HAP-1 (cell line): ENCODE measurements around the gene GRB14.

Experiments used
- DNase-seq, 2 experiments: peaks; one replicate each; pipeline ENCODE4 v3.0.0-alpha.2; 2016 to 2020; ENCODE audit warnings: low spot score in 2 of 2
- H3K27me3 ChIP-seq: fragments of 250-450 bp; sonication (Bioruptor Pico); 2 replicates; pipeline ENCODE4 v1.5.1; 2020; ENCODE audit warnings: low read depth, mild to moderate bottlenecking, moderate library complexity
- H3K36me3 ChIP-seq: fragments of 250-450 bp; sonication (Bioruptor Pico); replicated peaks from 2 replicates; pipeline ENCODE4 v1.5.1; 2020; ENCODE audit warnings: mild to moderate bottlenecking
- H3K4me1 ChIP-seq: fragments of 250-450 bp; sonication (Bioruptor Pico); 2 replicates; pipeline ENCODE4 v1.5.1; 2020; ENCODE audit warnings: mild to moderate bottlenecking
- H3K4me3 ChIP-seq: fragments of 250-450 bp; sonication (Bioruptor Pico); 2 replicates; pipeline ENCODE4 v1.5.1; 2020; ENCODE audit warnings: mild to moderate bottlenecking, moderate library complexity
- H3K9me3 ChIP-seq: fragments of 250-450 bp; sonication (Bioruptor Pico); 2 replicates; pipeline ENCODE4 v1.5.1; 2020; ENCODE audit warnings: mild to moderate bottlenecking, moderate library complexity
- in situ Hi-C: fragments of 300-500 bp; cut with MboI; formaldehyde crosslinking; loops from 3 replicates; pipeline ENCODE4 v1.14.3; 2020; ENCODE audit warnings: low sequenced_read_pairs, inconsistent platforms, mixed read lengths

Gene GRB14

GRCh38 chr2:164620873-164621763, at the start of gene GRB14:
TSS of gene GRB14 (minus strand) at chr2:164621482. CDS start at chr2:164621309, 173 bp downstream.
- peak within 1 kb of the TSS; percentile 45 for H3K4me3 ChIP-seq
- H3K4me1 ChIP-seq = peaks cover 4% of the 10 kb centered on the region; the same call in 1 of the 2 replicates
- no peaks in the 10 kb centered on the region; the same call in 1 of the 2 replicates for H3K36me3 ChIP-seq
- peak; percentile 41 to 78 for DNase-seq
- no peaks in the 10 kb centered on the region for H3K9me3 ChIP-seq
- no peaks in the 10 kb centered on the region for H3K27me3 ChIP-seq
- in situ Hi-C loops = no loop called here

- Histone ChIP-seq H3K4me3 (no peak overlapping the region), H3K4me1 (no peaks in the 10 kb centered on the region)
- in situ Hi-C loops = no loop called here
Measured at GRCh38 chr2:164669291-164669690, 48.0 kb upstream of the GRB14 start.

DNA sequence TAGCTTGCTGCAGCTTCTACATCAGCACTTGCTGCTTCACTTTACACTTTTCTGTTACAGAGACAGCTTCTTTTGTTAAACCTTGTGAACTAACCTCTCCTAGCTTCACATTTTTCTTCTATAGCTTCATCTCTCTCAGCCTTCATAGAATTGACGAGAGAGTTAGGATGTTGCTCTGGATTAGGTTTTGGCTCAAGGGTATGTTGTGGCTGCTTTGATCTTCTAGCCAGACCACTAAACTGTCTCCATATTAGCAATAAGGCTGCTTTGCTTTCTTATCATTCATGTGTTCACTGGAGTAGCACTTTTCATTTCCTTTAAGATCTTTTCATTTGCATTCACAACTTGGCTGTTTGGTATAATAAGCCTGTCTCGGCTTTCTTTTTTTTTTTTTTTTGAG, 46.3 kb upstream of the GRB14 start:
- H3K4me3 ChIP-seq = no peak overlapping the region
- H3K27me3 ChIP-seq = no peaks in the 10 kb centered on the region
- no peaks in the 10 kb centered on the region for H3K4me1 ChIP-seq
- DNase-seq = no peak
- no peaks in the 10 kb centered on the region for H3K9me3 ChIP-seq
- in situ Hi-C loops = no loop called here
- no peaks in the 10 kb centered on the region; the same call in 1 of the 2 replicates for H3K36me3 ChIP-seq

More at GRCh38 chr2:164669291-164669690, 48.0 kb upstream of the GRB14 start:
- no peaks in the 10 kb centered on the region for H3K9me3 ChIP-seq
- DNase-seq = no peak
- H3K27me3 ChIP-seq = no peaks in the 10 kb centered on the region
- H3K36me3 ChIP-seq = no peaks in the 10 kb centered on the region

GRCh38 chr2:164664070-164664469, 42.8 kb upstream of the GRB14 start:
- H3K27me3 ChIP-seq = no peaks in the 10 kb centered on the region
- no peaks in the 10 kb centered on the region for H3K9me3 ChIP-seq
- in situ Hi-C loops = no loop called here
- no peak for DNase-seq
- peaks cover 10% of the 10 kb centered on the region for H3K4me1 ChIP-seq
- H3K36me3 ChIP-seq = no peaks in the 10 kb centered on the region; the same call in 1 of the 2 replicates
- no peak overlapping the region for H3K4me3 ChIP-seq

GRCh38 chr2:164662868-164663631, 41.8 kb upstream of the GRB14 start:
- in situ Hi-C loops = no loop called here
- Histone ChIP-seq H3K36me3 (no peaks in the 10 kb centered on the region; the same call in 1 of the 2 replicates), H3K4me1 (peaks cover 10% of the 10 kb centered on the region), H3K4me3 (no peak overlapping the region), H3K27me3 (no peaks in the 10 kb centered on the region), H3K9me3 (no peaks in the 10 kb centered on the region)
- DNase-seq = no peak

- in situ Hi-C loops = no loop called here
- peaks cover 10% of the 10 kb centered on the region for H3K4me1 ChIP-seq
- no peaks in the 10 kb centered on the region for H3K9me3 ChIP-seq
- DNase-seq = no peak
- no peak overlapping the region for H3K4me3 ChIP-seq
- H3K36me3 ChIP-seq = no peaks in the 10 kb centered on the region; the same call in 1 of the 2 replicates
- no peaks in the 10 kb centered on the region for H3K27me3 ChIP-seq
Measured at GRCh38 chr2:164662066-164662465, 40.8 kb upstream of the GRB14 start.

- in situ Hi-C loops = no loop called here
- H3K36me3 ChIP-seq = no peaks in the 10 kb centered on the region; the same call in 1 of the 2 replicates
- no peak for DNase-seq
Measured at GRCh38 chr2:164661349-164661748, 40.1 kb upstream of the GRB14 start.

GRCh38 chr2:164657129-164657528, 35.8 kb upstream of the GRB14 start:
- Histone ChIP-seq H3K36me3 (no peaks in the 10 kb centered on the region), H3K9me3 (no peaks in the 10 kb centered on the region), H3K4me1 (peaks cover 10% of the 10 kb centered on the region), H3K4me3 (no peak overlapping the region), H3K27me3 (no peaks in the 10 kb centered on the region)
- no peak for DNase-seq
- in situ Hi-C loops = no loop called here

More at GRCh38 chr2:164661349-164661748, 40.1 kb upstream of the GRB14 start:
- H3K4me1 ChIP-seq = peaks cover 10% of the 10 kb centered on the region
- no peak overlapping the region for H3K4me3 ChIP-seq
- H3K9me3 ChIP-seq = no peaks in the 10 kb centered on the region
- no peaks in the 10 kb centered on the region for H3K27me3 ChIP-seq

DNA sequence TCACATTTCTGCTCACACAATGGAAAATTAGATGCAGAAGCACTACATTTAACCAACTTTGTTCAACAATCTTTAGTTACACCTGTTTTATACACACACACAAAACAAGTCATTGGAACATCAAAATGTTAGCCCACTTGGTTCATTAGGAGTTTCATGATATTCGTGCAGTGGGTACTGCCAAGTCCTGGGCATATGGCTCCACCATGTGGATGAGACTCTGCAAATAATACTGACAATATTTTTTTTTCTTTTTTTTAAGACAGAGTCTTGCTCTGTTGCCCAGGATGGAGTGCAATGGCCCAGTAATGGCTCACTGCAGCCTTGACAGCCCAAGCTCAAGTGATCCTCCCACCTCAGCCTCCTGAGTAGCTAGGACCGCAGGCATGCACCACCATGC, 34.5 kb upstream of the GRB14 start:
- in situ Hi-C loops = no loop called here
- DNase-seq = no peak
- no peaks in the 10 kb centered on the region for H3K27me3 ChIP-seq
- H3K4me3 ChIP-seq = no peak overlapping the region
- no peaks in the 10 kb centered on the region for H3K36me3 ChIP-seq
- no peaks in the 10 kb centered on the region for H3K9me3 ChIP-seq
- peaks cover 13% of the 10 kb centered on the region for H3K4me1 ChIP-seq

DNA sequence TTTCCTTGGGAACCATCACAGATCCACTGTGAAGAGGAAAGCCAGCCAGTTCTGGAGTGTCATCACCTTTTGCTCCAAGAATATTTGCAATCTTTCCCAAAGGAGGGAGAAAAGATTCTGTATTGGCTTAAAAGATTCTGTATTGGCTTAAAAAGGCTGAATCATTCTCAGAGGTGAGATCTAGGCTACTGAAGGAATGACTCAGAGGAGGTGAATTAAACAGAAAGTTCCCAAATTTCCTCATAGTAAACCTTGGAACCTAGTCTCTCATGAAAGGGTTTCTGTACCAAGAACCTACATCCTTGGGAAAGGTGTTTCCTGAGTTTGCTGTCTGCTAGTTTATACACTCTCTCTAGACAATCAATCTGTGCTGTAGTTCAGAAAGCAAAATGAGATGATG, 34.1 kb upstream of the GRB14 start:
- no peaks in the 10 kb centered on the region for H3K9me3 ChIP-seq

GRCh38 chr2:164651361-164651760, 30.1 kb upstream of the GRB14 start:
- in situ Hi-C loops = no loop called here
- Histone ChIP-seq H3K4me1 (peaks cover 2% of the 10 kb centered on the region; the same call in 1 of the 2 replicates), H3K27me3 (no peaks in the 10 kb centered on the region), H3K9me3 (peaks cover 6% of the 10 kb centered on the region; the same call in 1 of the 2 replicates), H3K36me3 (no peaks in the 10 kb centered on the region), H3K4me3 (no peak overlapping the region)
- no peak for DNase-seq

More for the DNA sequence above, 34.1 kb upstream of the GRB14 start:
- H3K36me3 ChIP-seq = no peaks in the 10 kb centered on the region
- in situ Hi-C loops = no loop called here
- H3K4me1 ChIP-seq = peaks cover 9% of the 10 kb centered on the region
- no peak overlapping the region for H3K4me3 ChIP-seq
- DNase-seq = no peak
- H3K27me3 ChIP-seq = no peaks in the 10 kb centered on the region

DNA sequence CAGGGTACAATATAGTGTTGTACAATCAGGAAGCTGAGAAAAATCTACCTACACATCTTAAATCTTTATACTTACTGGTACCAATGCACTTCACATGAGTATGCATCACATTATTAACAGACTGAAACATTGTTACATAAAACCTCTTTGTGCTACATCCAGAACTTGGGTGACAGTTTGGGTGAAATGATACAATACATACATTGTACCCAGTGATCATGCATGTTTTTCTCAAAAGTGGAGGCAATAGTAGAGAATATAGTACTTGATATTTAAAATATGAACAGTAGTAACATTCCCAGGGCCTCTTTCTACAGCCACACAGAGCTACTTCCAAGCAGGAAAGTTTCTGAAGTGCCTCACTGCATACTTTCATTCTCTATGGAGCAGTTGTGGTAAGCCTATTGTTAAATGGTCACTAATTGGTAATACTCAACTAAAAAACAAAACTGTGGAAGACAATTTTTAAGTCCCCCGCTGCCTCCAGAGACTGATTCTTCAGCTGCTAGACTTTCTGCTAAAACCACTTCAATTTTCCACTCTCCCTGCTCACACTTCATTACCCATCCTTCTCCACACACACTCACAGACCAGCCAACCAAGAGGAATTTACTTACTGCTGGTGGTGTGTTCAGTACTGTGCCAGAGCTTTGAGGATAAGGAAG, 22.9 kb upstream of the GRB14 start:
- no peaks in the 10 kb centered on the region for H3K4me1 ChIP-seq
- H3K27me3 ChIP-seq = no peaks in the 10 kb centered on the region
- DNase-seq = no peak
- in situ Hi-C loops = no loop called here
- H3K9me3 ChIP-seq = no peaks in the 10 kb centered on the region
- no peak overlapping the region for H3K4me3 ChIP-seq
- no peaks in the 10 kb centered on the region for H3K36me3 ChIP-seq

DNA sequence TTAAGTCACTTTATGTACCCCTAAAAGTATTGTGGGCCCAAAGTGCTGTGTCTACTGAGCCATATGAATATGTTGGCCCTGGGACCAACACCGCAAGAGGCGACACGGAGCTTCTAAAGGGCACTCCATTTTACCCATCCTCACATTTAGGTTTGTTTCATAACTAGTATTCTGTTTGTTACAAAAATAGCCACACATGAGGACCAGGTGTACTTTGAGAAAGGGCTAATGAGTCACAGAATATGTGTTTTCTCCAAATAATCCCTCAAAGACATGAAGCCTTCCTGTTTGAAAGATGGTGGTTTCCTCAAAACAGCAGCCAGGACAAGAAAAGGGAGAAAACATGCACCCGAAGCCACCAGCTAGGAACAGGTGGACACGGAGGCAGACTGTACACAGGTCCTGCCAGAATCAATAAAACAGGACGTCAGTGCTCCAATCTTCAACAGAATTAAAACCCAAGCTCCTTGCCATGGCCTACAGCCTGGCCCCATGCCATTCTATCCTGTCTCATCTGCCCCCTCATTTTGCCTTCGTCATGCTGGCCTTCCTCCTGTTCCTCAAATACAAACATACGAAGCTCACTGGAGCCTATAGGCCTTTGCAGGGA, 21.8 kb upstream of the GRB14 start:
- in situ Hi-C loops = no loop called here
- H3K27me3 ChIP-seq = no peaks in the 10 kb centered on the region
- DNase-seq = no peak
- no peaks in the 10 kb centered on the region for H3K9me3 ChIP-seq
- no peak overlapping the region for H3K4me3 ChIP-seq
- no peaks in the 10 kb centered on the region for H3K4me1 ChIP-seq
- no peaks in the 10 kb centered on the region for H3K36me3 ChIP-seq
